ENCODE data around the gene EMC8. TPM values are rescaled to one million over a fixed set of nuclear protein-coding genes. Genes with fewer than 3 reads are reported as not detected.

EMC8 gene
- total and polyA plus RNA-seq, 4 donors, result 12.0 to 12.4 (median 12.2) TPM

DNA sequence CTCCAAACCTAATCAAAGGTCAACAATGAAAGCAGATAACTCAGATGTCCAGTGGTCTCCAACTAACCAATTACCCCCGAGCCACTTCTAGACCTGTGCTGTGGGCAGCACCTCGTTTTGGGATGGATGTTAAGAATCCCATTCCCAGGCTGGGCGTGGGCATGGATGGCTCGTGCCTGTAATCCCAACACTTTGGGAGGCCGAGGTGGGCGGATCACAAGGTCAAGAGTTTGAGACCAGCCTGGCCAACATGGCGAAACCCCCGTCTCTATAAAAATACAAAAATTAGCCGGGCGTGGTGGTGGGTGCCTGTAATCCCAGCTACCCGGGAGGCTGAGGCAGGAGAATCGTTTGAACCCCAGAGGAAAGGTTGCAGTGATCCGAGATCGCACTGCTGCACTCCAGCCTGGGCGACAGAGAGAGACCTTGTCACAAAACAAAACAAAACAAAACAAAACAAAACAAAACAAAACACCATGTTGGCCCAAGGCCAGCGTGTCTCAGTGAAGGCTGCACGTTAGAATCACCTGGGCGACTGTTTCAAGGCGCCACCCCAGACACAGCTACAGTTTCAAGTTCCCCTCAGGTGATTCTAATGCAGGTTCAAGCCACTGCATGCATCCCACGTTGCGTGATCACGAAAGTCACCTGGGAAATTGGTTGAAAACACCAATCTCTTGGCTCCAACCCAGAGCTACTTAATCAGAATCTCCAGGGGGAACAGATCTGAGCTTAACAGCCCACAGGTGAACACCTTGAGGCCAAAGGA lies 21.4 kb upstream of the EMC8 start:
- H3K4me3 ChIP-seq (ENCODE audit: low read depth in 1 of 3, low read length in 3 of 3), result no peak overlapping the region
- DNase-seq (ENCODE audit: low spot score), result no peak
- H3K27me3 ChIP-seq (ENCODE audit: control insufficient read depth in 4 of 4, insufficient read depth in 4 of 4, low read length in 3 of 4), result no peaks in the 10 kb centered on the region
- no peak overlapping the region for H3K9ac ChIP-seq (ENCODE audit: low read depth in 1 of 2, low read length in 2 of 2)
- TF ChIP-seq YY1 (IDR thresholded peaks at IDR 0.05), result no peak
- no peaks in the 10 kb centered on the region for H3K9me3 ChIP-seq (ENCODE audit: control insufficient read depth in 4 of 4, low read length in 3 of 4)
- H3K36me3 ChIP-seq (ENCODE audit: control insufficient read depth in 4 of 4, insufficient read depth in 3 of 4, low read depth in 1 of 4, low read length in 3 of 4), result no peaks in the 10 kb centered on the region
- 70% methylated on average over 22 of the region's 22 CpGs for WGBS
- no peak overlapping the region for H3K27ac ChIP-seq (ENCODE audit: low read depth in 1 of 2, low read length in 2 of 2)
- peaks cover 0 to 7% (median 4%) of the 10 kb centered on the region in 4 donors for H3K4me1 ChIP-seq (ENCODE audit: control insufficient read depth in 4 of 4, insufficient read depth in 4 of 4, low read length in 3 of 4)

DNA sequence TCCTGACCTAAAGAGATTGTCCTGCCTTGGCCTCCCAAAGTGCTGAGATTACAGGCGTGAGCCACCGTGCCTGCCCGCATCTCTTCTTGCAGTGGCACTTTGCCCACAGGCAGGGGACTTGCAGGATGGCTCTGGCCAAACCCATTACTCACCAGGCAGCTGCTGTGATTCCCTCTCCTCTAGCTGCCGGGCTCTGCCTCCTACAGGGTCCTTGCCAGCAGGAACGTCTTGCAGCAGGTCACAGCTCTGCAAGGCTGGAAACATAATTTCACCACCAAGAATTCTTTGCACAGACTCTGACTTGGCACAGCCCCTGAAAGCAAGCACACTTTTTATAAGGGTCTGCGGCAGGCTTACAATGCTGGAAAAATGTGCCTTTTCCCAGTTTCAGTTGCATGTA lies 20.4 kb upstream of the EMC8 start:
- TF ChIP-seq FOXA1 (IDR thresholded peaks at IDR 0.05) (no peak), GABPA (IDR thresholded peaks at IDR 0.05 in 1 of 2, conservative IDR thresholded peaks at IDR 0.05 in 1 of 2) (no peak), HNF4A (conservative IDR thresholded peaks at IDR 0.05) (no peak), YY1 (IDR thresholded peaks at IDR 0.05) (no peak), SP1 (IDR thresholded peaks at IDR 0.05) (no peak), HNF4G (IDR thresholded peaks at IDR 0.05) (no peak), EGR1 (IDR thresholded peaks at IDR 0.05; ENCODE audit: low read depth in 2 of 2) (no peak)
- TF ChIP-seq, protein P1, sequence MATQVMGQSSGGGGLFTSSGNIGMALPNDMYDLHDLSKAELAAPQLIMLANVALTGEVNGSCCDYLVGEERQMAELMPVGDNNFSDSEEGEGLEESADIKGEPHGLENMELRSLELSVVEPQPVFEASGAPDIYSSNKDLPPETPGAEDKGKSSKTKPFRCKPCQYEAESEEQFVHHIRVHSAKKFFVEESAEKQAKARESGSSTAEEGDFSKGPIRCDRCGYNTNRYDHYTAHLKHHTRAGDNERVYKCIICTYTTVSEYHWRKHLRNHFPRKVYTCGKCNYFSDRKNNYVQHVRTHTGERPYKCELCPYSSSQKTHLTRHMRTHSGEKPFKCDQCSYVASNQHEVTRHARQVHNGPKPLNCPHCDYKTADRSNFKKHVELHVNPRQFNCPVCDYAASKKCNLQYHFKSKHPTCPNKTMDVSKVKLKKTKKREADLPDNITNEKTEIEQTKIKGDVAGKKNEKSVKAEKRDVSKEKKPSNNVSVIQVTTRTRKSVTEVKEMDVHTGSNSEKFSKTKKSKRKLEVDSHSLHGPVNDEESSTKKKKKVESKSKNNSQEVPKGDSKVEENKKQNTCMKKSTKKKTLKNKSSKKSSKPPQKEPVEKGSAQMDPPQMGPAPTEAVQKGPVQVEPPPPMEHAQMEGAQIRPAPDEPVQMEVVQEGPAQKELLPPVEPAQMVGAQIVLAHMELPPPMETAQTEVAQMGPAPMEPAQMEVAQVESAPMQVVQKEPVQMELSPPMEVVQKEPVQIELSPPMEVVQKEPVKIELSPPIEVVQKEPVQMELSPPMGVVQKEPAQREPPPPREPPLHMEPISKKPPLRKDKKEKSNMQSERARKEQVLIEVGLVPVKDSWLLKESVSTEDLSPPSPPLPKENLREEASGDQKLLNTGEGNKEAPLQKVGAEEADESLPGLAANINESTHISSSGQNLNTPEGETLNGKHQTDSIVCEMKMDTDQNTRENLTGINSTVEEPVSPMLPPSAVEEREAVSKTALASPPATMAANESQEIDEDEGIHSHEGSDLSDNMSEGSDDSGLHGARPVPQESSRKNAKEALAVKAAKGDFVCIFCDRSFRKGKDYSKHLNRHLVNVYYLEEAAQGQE (IDR thresholded peaks at IDR 0.05), result no peak
- TF ChIP-seq, protein P2, sequence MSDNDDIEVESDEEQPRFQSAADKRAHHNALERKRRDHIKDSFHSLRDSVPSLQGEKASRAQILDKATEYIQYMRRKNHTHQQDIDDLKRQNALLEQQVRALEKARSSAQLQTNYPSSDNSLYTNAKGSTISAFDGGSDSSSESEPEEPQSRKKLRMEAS (IDR thresholded peaks at IDR 0.05), result no peak
- TF ChIP-seq, protein P3, sequence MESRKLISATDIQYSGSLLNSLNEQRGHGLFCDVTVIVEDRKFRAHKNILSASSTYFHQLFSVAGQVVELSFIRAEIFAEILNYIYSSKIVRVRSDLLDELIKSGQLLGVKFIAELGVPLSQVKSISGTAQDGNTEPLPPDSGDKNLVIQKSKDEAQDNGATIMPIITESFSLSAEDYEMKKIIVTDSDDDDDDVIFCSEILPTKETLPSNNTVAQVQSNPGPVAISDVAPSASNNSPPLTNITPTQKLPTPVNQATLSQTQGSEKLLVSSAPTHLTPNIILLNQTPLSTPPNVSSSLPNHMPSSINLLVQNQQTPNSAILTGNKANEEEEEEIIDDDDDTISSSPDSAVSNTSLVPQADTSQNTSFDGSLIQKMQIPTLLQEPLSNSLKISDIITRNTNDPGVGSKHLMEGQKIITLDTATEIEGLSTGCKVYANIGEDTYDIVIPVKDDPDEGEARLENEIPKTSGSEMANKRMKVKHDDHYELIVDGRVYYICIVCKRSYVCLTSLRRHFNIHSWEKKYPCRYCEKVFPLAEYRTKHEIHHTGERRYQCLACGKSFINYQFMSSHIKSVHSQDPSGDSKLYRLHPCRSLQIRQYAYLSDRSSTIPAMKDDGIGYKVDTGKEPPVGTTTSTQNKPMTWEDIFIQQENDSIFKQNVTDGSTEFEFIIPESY (IDR thresholded peaks at IDR 0.05), result no peak
- TF ChIP-seq, protein P4, sequence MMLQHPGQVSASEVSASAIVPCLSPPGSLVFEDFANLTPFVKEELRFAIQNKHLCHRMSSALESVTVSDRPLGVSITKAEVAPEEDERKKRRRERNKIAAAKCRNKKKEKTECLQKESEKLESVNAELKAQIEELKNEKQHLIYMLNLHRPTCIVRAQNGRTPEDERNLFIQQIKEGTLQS (IDR thresholded peaks at IDR 0.05), result no peak
- Histone ChIP-seq H3K27me3 (ENCODE audit: control insufficient read depth in 4 of 4, insufficient read depth in 4 of 4, low read length in 3 of 4) (no peaks in the 10 kb centered on the region), H3K9me3 (ENCODE audit: control insufficient read depth in 4 of 4, low read length in 3 of 4) (no peaks in the 10 kb centered on the region), H3K36me3 (ENCODE audit: control insufficient read depth in 4 of 4, insufficient read depth in 3 of 4, low read depth in 1 of 4, low read length in 3 of 4) (no peaks in the 10 kb centered on the region), H3K9ac (ENCODE audit: low read depth in 1 of 2, low read length in 2 of 2) (no peak overlapping the region), H3K4me3 (ENCODE audit: low read depth in 1 of 3, low read length in 3 of 3) (no peak overlapping the region), H3K4me1 (ENCODE audit: control insufficient read depth in 4 of 4, insufficient read depth in 4 of 4, low read length in 3 of 4) (peaks cover 0 to 7% (median 4%) of the 10 kb centered on the region in 4 donors), H3K27ac (ENCODE audit: low read depth in 1 of 2, low read length in 2 of 2) (no peak overlapping the region)
- no peak for DNase-seq (ENCODE audit: low spot score)
- WGBS, result 69% methylated on average over 6 of the region's 6 CpGs

Measured in liver (tissue), 9 donors.